Peyer's patch (tissue), 4 donors: Measurements from ENCODE around the gene PHF8.

Experiments used
- POLR2A ChIP-seq, 2 donors: fragments of 450-650 bp; IDR thresholded peaks; one replicate each; pipeline ENCODE4 v1.5.1; 2017; ENCODE audit warnings: antibody characterized with exemption in 2 of 2, mild to moderate bottlenecking in 2 of 2, moderate library complexity in 2 of 2
- TF ChIP-seq, protein P1 (sequence below), 6 experiments: fragments of 450-650 bp in 4 of 6; fragments of 200-600 bp in 2 of 6; sonication (generic) in 1 of 6; IDR thresholded peaks; one replicate each; pipeline ENCODE4 v1.5.1; 2017 to 2019; ENCODE audit warnings: antibody characterized with exemption in 6 of 6, mild to moderate bottlenecking in 3 of 6, moderate library complexity in 1 of 6

DNA sequence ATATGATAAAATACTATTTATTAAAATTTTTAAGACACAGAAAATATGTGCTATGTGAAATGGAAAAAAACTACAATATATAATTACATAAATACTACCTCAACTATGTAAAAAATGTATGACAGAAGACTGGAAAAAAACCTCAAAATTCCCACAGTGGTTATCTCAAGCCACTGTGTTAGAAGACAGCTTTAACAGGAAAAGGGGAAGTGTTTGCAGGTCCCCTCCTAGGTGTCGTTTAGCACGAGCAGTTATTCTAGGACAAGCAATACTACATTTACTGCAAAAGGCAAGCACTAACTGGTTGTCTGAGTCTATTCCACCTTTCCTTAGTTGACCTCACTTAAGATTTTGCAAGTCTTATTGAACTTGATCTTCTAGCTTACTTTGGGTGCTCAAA lies 44.9 kb upstream of the PHF8 start:
- TF ChIP-seq, protein P1, sequence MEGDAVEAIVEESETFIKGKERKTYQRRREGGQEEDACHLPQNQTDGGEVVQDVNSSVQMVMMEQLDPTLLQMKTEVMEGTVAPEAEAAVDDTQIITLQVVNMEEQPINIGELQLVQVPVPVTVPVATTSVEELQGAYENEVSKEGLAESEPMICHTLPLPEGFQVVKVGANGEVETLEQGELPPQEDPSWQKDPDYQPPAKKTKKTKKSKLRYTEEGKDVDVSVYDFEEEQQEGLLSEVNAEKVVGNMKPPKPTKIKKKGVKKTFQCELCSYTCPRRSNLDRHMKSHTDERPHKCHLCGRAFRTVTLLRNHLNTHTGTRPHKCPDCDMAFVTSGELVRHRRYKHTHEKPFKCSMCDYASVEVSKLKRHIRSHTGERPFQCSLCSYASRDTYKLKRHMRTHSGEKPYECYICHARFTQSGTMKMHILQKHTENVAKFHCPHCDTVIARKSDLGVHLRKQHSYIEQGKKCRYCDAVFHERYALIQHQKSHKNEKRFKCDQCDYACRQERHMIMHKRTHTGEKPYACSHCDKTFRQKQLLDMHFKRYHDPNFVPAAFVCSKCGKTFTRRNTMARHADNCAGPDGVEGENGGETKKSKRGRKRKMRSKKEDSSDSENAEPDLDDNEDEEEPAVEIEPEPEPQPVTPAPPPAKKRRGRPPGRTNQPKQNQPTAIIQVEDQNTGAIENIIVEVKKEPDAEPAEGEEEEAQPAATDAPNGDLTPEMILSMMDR (IDR thresholded peaks at IDR 0.05): no peak
- no peak for TF ChIP-seq POLR2A (IDR thresholded peaks at IDR 0.05)
